Mesenchymal stem cell (in vitro differentiated cells and primary cell): ENCODE data around the gene PHC2.
A peak's percentile ranks its signal among the peaks of the same experiment; 100 is the strongest.

Experiments
- DNase-seq: peaks from one replicate; pipeline ENCODE4 v3.0.0-alpha.2; 2013
- H2AFZ ChIP-seq: one replicate; pipeline ENCODE4 v1.6.1; 2013; ENCODE audit warnings: low read depth, mild to moderate bottlenecking, control low read depth, inconsistent platforms, low read length, moderate library complexity
- H2AK5ac ChIP-seq: 2 replicates; pipeline ENCODE4 v1.6.1; 2013; ENCODE audit warnings: low read length, moderate library complexity, mild to moderate bottlenecking, inconsistent platforms; ENCODE audit not compliant: severe bottlenecking
- H2BK120ac ChIP-seq: one replicate; pipeline ENCODE4 v1.6.1; 2013; ENCODE audit warnings: low read depth, mild to moderate bottlenecking, inconsistent platforms, low read length, moderate library complexity
- H2BK12ac ChIP-seq, 2 experiments: one replicate each; pipeline ENCODE4 v1.6.1; 2013; ENCODE audit warnings: inconsistent platforms in 2 of 2, low read length in 2 of 2, mild to moderate bottlenecking in 2 of 2, moderate library complexity in 2 of 2, control low read depth in 1 of 2
- H2BK15ac ChIP-seq: one replicate; pipeline ENCODE4 v1.6.1; 2013; ENCODE audit warnings: mild to moderate bottlenecking, low read depth, inconsistent platforms; ENCODE audit not compliant: poor library complexity, severe bottlenecking
- H2BK5ac ChIP-seq: 2 replicates; pipeline ENCODE4 v1.6.1; 2013; ENCODE audit warnings: low read depth, mild to moderate bottlenecking, low read length, control low read depth, inconsistent platforms; ENCODE audit not compliant: poor library complexity, severe bottlenecking
- H3K14ac ChIP-seq, 2 experiments: one replicate each; pipeline ENCODE4 v1.6.1; 2013; ENCODE audit warnings: inconsistent platforms in 2 of 2, low read length in 2 of 2, control low read depth in 1 of 2, mild to moderate bottlenecking in 1 of 2, moderate library complexity in 1 of 2
- H3K18ac ChIP-seq, 2 experiments: one replicate each; pipeline ENCODE4 v1.6.1; 2013; ENCODE audit warnings: inconsistent platforms in 2 of 2, low read length in 2 of 2, control low read depth in 1 of 2, low read depth in 1 of 2, mild to moderate bottlenecking in 1 of 2
- H3K23ac ChIP-seq, 2 experiments: one replicate each; pipeline ENCODE4 v1.6.1; 2013; ENCODE audit warnings: inconsistent platforms in 2 of 2, low read length in 2 of 2, mild to moderate bottlenecking in 2 of 2, moderate library complexity in 2 of 2, control low read depth in 1 of 2
- H3K27ac ChIP-seq: 2 replicates; pipeline ENCODE4 v1.5.1; 2013; ENCODE audit warnings: mild to moderate bottlenecking, moderate library complexity, low read length, control low read depth, inconsistent platforms; ENCODE audit not compliant: poor library complexity, severe bottlenecking
- H3K27me3 ChIP-seq, 2 experiments: 2 replicates each; pipeline versions ENCODE4 v1.6.1 to v1.7.0; 2013; ENCODE audit warnings: low read length in 2 of 2, mild to moderate bottlenecking in 2 of 2, moderate library complexity in 2 of 2, control low read depth in 1 of 2, inconsistent platforms in 1 of 2; ENCODE audit not compliant: control insufficient read depth in 1 of 2, insufficient read depth in 1 of 2
- H3K36me3 ChIP-seq, 2 experiments: 2 replicates each; pipeline versions ENCODE4 v1.6.1 to v1.7.0; 2013; ENCODE audit warnings: low read length in 2 of 2, control low read depth in 1 of 2, inconsistent platforms in 1 of 2, low read depth in 1 of 2, mild to moderate bottlenecking in 1 of 2; ENCODE audit not compliant: insufficient read depth in 2 of 2, control insufficient read depth in 1 of 2
- H3K4ac ChIP-seq, 2 experiments: one replicate each; pipeline ENCODE4 v1.6.1; 2013; ENCODE audit warnings: inconsistent platforms in 2 of 2, low read length in 2 of 2, mild to moderate bottlenecking in 2 of 2, moderate library complexity in 2 of 2, control low read depth in 1 of 2, low read depth in 1 of 2
- H3K4me1 ChIP-seq: 2 replicates; pipeline ENCODE4 v1.6.1; 2013; ENCODE audit warnings: low read depth, low read length, control low read depth; ENCODE audit not compliant: control insufficient read depth, insufficient read depth
- H3K4me2 ChIP-seq: 2 replicates; pipeline ENCODE4 v1.6.1; 2013; ENCODE audit warnings: low read length, mild to moderate bottlenecking, inconsistent platforms; ENCODE audit not compliant: poor library complexity, severe bottlenecking
- H3K4me3 ChIP-seq, 2 experiments: 2 replicates each; pipeline versions ENCODE4 v1.5.1 to v1.7.0; 2013; ENCODE audit warnings: low read length in 2 of 2, mild to moderate bottlenecking in 2 of 2, control low read depth in 1 of 2, low read depth in 1 of 2; ENCODE audit not compliant: insufficient read depth in 1 of 2
- H3K79me1 ChIP-seq: replicated peaks from 2 replicates; pipeline ENCODE4 v1.6.1; 2013; ENCODE audit warnings: mild to moderate bottlenecking, control low read depth, low read length, inconsistent platforms; ENCODE audit not compliant: poor library complexity, severe bottlenecking
- H3K9ac ChIP-seq: 2 replicates; pipeline ENCODE4 v1.7.0; 2013; ENCODE audit warnings: mild to moderate bottlenecking, low read length, moderate library complexity
- H3K9me3 ChIP-seq: 2 replicates; pipeline ENCODE4 v1.7.0; 2013; ENCODE audit warnings: mild to moderate bottlenecking, low read length; ENCODE audit not compliant: control insufficient read depth
- H4K8ac ChIP-seq: one replicate; pipeline ENCODE4 v1.6.1; 2013; ENCODE audit warnings: inconsistent platforms, mild to moderate bottlenecking, low read length, moderate library complexity
- H4K91ac ChIP-seq: one replicate; pipeline ENCODE4 v1.6.1; 2013; ENCODE audit warnings: mild to moderate bottlenecking, low read length, inconsistent platforms
- WGBS: methylation state at CpG from one replicate; pipeline ENCODE4 v1.1.7; 2013; ENCODE audit warnings: mixed read lengths; 5-methylcytosine and 5-hydroxymethylcytosine counted together

The PHC2 gene

GRCh38 chr1:33370827-33371226 lies 60.1 kb downstream of the PHC2 start:
- no peak overlapping the region for H3K27ac ChIP-seq
- no peak overlapping the region for H2BK15ac ChIP-seq
- no peak overlapping the region for H3K14ac ChIP-seq
- H3K9ac ChIP-seq = no peak overlapping the region
- H2BK120ac ChIP-seq = no peak overlapping the region
- H3K4me2 ChIP-seq = no peak overlapping the region
- no peak for DNase-seq
- H2AFZ ChIP-seq = no peak overlapping the region
- peaks cover 70 to 88% of the 10 kb centered on the region in 2 experiments for H3K36me3 ChIP-seq
- no peak overlapping the region for H2BK5ac ChIP-seq
- no peak overlapping the region for H3K4ac ChIP-seq
- no peak overlapping the region for H4K91ac ChIP-seq
- WGBS = 98% methylated on average over 5 of the region's 5 CpGs
- no peak overlapping the region for H2BK12ac ChIP-seq
- H4K8ac ChIP-seq = no peak overlapping the region
- H3K79me1 ChIP-seq = peaks cover 18% of the 10 kb centered on the region
- peaks cover 19% of the 10 kb centered on the region for H3K4me1 ChIP-seq
- H3K18ac ChIP-seq = no peak overlapping the region
- no peak overlapping the region for H3K23ac ChIP-seq
- no peaks in the 10 kb centered on the region for H3K9me3 ChIP-seq
- H3K27me3 ChIP-seq = no peaks in the 10 kb centered on the region
- H3K4me3 ChIP-seq = no peak overlapping the region
- no peak overlapping the region for H2AK5ac ChIP-seq

GRCh38 chr1:33370301-33370700 lies 60.6 kb downstream of the PHC2 start:
- 89% methylated on average over 2 of the region's 4 CpGs for WGBS
- no peak overlapping the region for H3K9ac ChIP-seq

GRCh38 chr1:33369764-33370163 lies 61.1 kb downstream of the PHC2 start:
- DNase-seq = no peak
- no peak overlapping the region for H3K27ac ChIP-seq
- no peak overlapping the region for H3K23ac ChIP-seq
- H3K4me1 ChIP-seq = peaks cover 28% of the 10 kb centered on the region
- no peaks in the 10 kb centered on the region for H3K9me3 ChIP-seq
- no peak overlapping the region for H2BK120ac ChIP-seq
- H3K9ac ChIP-seq = no peak overlapping the region
- peaks cover 14% of the 10 kb centered on the region for H3K79me1 ChIP-seq
- H3K14ac ChIP-seq = no peak overlapping the region
- peaks cover 70 to 88% of the 10 kb centered on the region in 2 experiments for H3K36me3 ChIP-seq
- no peak overlapping the region for H3K18ac ChIP-seq
- no peak overlapping the region for H2AFZ ChIP-seq
- H2AK5ac ChIP-seq = no peak overlapping the region
- H3K4me2 ChIP-seq = no peak overlapping the region
- H2BK12ac ChIP-seq = no peak overlapping the region
- 71% methylated on average over 2 of the region's 2 CpGs for WGBS
- no peak overlapping the region for H4K8ac ChIP-seq
- no peak overlapping the region for H2BK5ac ChIP-seq
- H3K27me3 ChIP-seq = no peaks in the 10 kb centered on the region
- no peak overlapping the region for H2BK15ac ChIP-seq
- no peak overlapping the region for H3K4ac ChIP-seq
- H3K4me3 ChIP-seq = no peak overlapping the region
- H4K91ac ChIP-seq = no peak overlapping the region

More at GRCh38 chr1:33370301-33370700, 60.6 kb downstream of the PHC2 start:
- Histone ChIP-seq H2BK5ac (no peak overlapping the region), H4K91ac (no peak overlapping the region), H3K18ac (no peak overlapping the region), H2BK120ac (no peak overlapping the region), H3K27ac (no peak overlapping the region), H3K36me3 (peaks cover 68 to 88% of the 10 kb centered on the region in 2 experiments), H3K79me1 (peaks cover 16% of the 10 kb centered on the region), H3K4me1 (peaks cover 23% of the 10 kb centered on the region), H2BK12ac (no peak overlapping the region), H4K8ac (no peak overlapping the region), H2AFZ (no peak overlapping the region), H3K23ac (no peak overlapping the region), H3K4me2 (no peak overlapping the region), H3K14ac (no peak overlapping the region), H3K9me3 (no peaks in the 10 kb centered on the region), H2AK5ac (no peak overlapping the region), H3K27me3 (no peaks in the 10 kb centered on the region), H3K4me3 (no peak overlapping the region), H3K4ac (no peak overlapping the region), H2BK15ac (peak overlapping the region; percentile 26)
- DNase-seq = no peak

GRCh38 chr1:33369081-33369480 lies 61.8 kb downstream of the PHC2 start:
- H2BK5ac ChIP-seq = no peak overlapping the region
- H3K36me3 ChIP-seq = peaks cover 71 to 90% of the 10 kb centered on the region in 2 experiments
- H3K9me3 ChIP-seq = no peaks in the 10 kb centered on the region
- H3K4ac ChIP-seq = no peak overlapping the region
- peaks cover 34% of the 10 kb centered on the region for H3K4me1 ChIP-seq
- H3K27ac ChIP-seq = no peak overlapping the region
- no peak overlapping the region for H3K18ac ChIP-seq
- H2AFZ ChIP-seq = no peak overlapping the region
- no peak overlapping the region for H3K14ac ChIP-seq
- WGBS = 88% methylated on average over 9 of the region's 9 CpGs
- H2BK120ac ChIP-seq = no peak overlapping the region
- H2BK12ac ChIP-seq = no peak overlapping the region
- no peak overlapping the region for H3K9ac ChIP-seq
- no peak overlapping the region for H3K4me3 ChIP-seq
- H4K8ac ChIP-seq = no peak overlapping the region
- no peak overlapping the region for H3K23ac ChIP-seq
- H4K91ac ChIP-seq = no peak overlapping the region
- peaks cover 14% of the 10 kb centered on the region for H3K79me1 ChIP-seq
- no peak overlapping the region for H2BK15ac ChIP-seq
- DNase-seq = no peak
- no peaks in the 10 kb centered on the region for H3K27me3 ChIP-seq
- no peak overlapping the region for H2AK5ac ChIP-seq
- no peak overlapping the region for H3K4me2 ChIP-seq
